Measurements from ENCODE around the gene EZR. TPM values are rescaled to one million over a fixed set of nuclear protein-coding genes. Genes with fewer than 3 reads are reported as not detected.
A peak's percentile ranks its signal among the peaks of the same experiment; 100 is the strongest.

Gene EZR
- total and polyA plus RNA-seq, 9 of the 15 experiments (the other 6 are each of a cell fraction or from before 2014, with no cell fraction given), result 36.5 to 162 (median 104) TPM

DNA sequence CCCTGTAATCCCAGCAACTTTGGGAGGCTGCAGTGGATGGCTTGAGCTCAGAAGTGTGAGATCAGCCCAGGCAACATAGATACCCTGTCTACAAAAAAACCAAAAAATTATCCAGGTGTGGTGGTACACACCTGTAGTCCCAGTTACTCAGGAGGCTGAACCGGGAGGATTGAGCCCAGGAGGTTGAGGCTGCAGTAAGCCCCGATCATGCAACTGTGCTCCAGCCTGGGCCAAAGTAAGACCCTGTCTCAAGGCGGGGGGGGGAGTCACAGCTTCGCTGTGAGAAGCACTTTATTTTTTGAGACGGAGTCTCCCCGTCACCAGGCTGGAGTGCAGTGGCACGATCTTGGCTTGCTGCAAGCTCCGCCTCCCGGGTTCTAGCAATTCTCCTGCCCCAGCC is 54.2 kb downstream of the EZR start (continued):
- TF ChIP-seq JUND (IDR thresholded peaks at IDR 0.05; ENCODE audit: borderline replicate concordance, low read depth, low read length) (no peak), JUND (tag; IDR thresholded peaks at IDR 0.05; ENCODE audit: borderline replicate concordance, low read depth, low read length) (no peak), ZNF76 (CRISPR knock-in tag; IDR thresholded peaks at IDR 0.05; ENCODE audit: borderline replicate concordance) (no peak), ETV1 (tag; conservative IDR thresholded peaks at IDR 0.05; ENCODE audit: low read depth) (no peak), SOX6 (IDR thresholded peaks at IDR 0.05) (no peak), SMARCA5 (IDR thresholded peaks at IDR 0.05) (no peak), EGR1 (conservative IDR thresholded peaks at IDR 0.05) (no peak), RUNX1 (IDR thresholded peaks at IDR 0.05; ENCODE audit: low read depth) (0 out of 2 replicates have a peak, but pooled peaks have one; percentile 24), RNF2 (IDR thresholded peaks at IDR 0.05) (no peak), HDAC2 (IDR thresholded peaks at IDR 0.05) (no peak), ZNF384 (IDR thresholded peaks at IDR 0.05; ENCODE audit: low read depth, low read length) (no peak), PTRF (tag; IDR thresholded peaks at IDR 0.05) (no peak), SIN3A (IDR thresholded peaks at IDR 0.05; ENCODE audit: borderline replicate concordance in 2 of 2, control insufficient read depth in 1 of 2, low read depth in 2 of 2, low read length in 2 of 2) (no peak), TCFL5 (CRISPR knock-in tag; conservative IDR thresholded peaks at IDR 0.05) (no peak)
- TF ChIP-seq, protein P1, sequence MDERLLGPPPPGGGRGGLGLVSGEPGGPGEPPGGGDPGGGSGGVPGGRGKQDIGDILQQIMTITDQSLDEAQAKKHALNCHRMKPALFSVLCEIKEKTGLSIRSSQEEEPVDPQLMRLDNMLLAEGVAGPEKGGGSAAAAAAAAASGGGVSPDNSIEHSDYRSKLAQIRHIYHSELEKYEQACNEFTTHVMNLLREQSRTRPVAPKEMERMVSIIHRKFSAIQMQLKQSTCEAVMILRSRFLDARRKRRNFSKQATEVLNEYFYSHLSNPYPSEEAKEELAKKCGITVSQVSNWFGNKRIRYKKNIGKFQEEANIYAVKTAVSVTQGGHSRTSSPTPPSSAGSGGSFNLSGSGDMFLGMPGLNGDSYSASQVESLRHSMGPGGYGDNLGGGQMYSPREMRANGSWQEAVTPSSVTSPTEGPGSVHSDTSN (CRISPR knock-in tag; IDR thresholded peaks at IDR 0.05; ENCODE audit: low read depth), result no peak
- TF ChIP-seq, protein P1 (tag; conservative IDR thresholded peaks at IDR 0.05; ENCODE audit: low read depth), result no peak
- TF ChIP-seq, protein P2, sequence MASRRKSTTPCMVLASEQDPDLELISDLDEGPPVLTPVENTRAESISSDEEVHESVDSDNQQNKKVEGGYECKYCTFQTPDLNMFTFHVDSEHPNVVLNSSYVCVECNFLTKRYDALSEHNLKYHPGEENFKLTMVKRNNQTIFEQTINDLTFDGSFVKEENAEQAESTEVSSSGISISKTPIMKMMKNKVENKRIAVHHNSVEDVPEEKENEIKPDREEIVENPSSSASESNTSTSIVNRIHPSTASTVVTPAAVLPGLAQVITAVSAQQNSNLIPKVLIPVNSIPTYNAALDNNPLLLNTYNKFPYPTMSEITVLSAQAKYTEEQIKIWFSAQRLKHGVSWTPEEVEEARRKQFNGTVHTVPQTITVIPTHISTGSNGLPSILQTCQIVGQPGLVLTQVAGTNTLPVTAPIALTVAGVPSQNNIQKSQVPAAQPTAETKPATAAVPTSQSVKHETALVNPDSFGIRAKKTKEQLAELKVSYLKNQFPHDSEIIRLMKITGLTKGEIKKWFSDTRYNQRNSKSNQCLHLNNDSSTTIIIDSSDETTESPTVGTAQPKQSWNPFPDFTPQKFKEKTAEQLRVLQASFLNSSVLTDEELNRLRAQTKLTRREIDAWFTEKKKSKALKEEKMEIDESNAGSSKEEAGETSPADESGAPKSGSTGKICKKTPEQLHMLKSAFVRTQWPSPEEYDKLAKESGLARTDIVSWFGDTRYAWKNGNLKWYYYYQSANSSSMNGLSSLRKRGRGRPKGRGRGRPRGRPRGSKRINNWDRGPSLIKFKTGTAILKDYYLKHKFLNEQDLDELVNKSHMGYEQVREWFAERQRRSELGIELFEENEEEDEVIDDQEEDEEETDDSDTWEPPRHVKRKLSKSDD (conservative IDR thresholded peaks at IDR 0.05; ENCODE audit: low read length), result no peak
- TF ChIP-seq, protein P3, sequence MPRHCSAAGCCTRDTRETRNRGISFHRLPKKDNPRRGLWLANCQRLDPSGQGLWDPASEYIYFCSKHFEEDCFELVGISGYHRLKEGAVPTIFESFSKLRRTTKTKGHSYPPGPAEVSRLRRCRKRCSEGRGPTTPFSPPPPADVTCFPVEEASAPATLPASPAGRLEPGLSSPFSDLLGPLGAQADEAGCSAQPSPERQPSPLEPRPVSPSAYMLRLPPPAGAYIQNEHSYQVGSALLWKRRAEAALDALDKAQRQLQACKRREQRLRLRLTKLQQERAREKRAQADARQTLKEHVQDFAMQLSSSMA (CRISPR knock-in tag; IDR thresholded peaks at IDR 0.05), result no peak
- TF ChIP-seq, protein P4, sequence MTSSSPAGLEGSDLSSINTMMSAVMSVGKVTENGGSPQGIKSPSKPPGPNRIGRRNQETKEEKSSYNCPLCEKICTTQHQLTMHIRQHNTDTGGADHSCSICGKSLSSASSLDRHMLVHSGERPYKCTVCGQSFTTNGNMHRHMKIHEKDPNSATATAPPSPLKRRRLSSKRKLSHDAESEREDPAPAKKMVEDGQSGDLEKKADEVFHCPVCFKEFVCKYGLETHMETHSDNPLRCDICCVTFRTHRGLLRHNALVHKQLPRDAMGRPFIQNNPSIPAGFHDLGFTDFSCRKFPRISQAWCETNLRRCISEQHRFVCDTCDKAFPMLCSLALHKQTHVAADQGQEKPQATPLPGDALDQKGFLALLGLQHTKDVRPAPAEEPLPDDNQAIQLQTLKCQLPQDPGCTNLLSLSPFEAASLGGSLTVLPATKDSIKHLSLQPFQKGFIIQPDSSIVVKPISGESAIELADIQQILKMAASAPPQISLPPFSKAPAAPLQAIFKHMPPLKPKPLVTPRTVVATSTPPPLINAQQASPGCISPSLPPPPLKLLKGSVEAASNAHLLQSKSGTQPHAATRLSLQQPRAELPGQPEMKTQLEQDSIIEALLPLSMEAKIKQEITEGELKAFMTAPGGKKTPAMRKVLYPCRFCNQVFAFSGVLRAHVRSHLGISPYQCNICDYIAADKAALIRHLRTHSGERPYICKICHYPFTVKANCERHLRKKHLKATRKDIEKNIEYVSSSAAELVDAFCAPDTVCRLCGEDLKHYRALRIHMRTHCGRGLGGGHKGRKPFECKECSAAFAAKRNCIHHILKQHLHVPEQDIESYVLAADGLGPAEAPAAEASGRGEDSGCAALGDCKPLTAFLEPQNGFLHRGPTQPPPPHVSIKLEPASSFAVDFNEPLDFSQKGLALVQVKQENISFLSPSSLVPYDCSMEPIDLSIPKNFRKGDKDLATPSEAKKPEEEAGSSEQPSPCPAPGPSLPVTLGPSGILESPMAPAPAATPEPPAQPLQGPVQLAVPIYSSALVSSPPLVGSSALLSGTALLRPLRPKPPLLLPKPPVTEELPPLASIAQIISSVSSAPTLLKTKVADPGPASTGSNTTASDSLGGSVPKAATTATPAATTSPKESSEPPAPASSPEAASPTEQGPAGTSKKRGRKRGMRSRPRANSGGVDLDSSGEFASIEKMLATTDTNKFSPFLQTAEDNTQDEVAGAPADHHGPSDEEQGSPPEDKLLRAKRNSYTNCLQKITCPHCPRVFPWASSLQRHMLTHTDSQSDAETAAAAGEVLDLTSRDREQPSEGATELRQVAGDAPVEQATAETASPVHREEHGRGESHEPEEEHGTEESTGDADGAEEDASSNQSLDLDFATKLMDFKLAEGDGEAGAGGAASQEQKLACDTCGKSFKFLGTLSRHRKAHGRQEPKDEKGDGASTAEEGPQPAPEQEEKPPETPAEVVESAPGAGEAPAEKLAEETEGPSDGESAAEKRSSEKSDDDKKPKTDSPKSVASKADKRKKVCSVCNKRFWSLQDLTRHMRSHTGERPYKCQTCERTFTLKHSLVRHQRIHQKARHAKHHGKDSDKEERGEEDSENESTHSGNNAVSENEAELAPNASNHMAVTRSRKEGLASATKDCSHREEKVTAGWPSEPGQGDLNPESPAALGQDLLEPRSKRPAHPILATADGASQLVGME (CRISPR knock-in tag; IDR thresholded peaks at IDR 0.05), result no peak
